Endothelial cell of umbilical vein (primary cell): ENCODE measurements around the gene ACTL7B. TPM values are rescaled to one million over a fixed set of nuclear protein-coding genes. Genes with fewer than 3 reads are reported as not detected.

Experiments used
- BruUV-seq: library from RNA; stranded (reverse); fragments of 400-500 nt; replicated peaks from 2 replicates; lab custom pipeline; 2021; lab: Mats Ljungman, UMichigan
- CTCF ChIA-PET: fragments of 300-600, 350-600 bp; sonication (Branson Sonifier 250); formaldehyde crosslinking; loops from one replicate; lab custom pipeline; 2021; ENCODE audit warnings: antibody characterized with exemption, inconsistent platforms; lab: Charles Lee
- POLR2A ChIA-PET: fragments of 300-600, 350-600 bp; sonication (Branson Sonifier 250); formaldehyde crosslinking; loops from one replicate; lab custom pipeline; 2021; ENCODE audit warnings: antibody characterized with exemption, inconsistent platforms; lab: Charles Lee
- DNase-seq: peaks from one replicate; pipeline ENCODE4 v3.0.0-alpha.2; 2011; ENCODE audit warnings: low read depth, low spot score
- FAIRE-seq: peaks from 2 replicates; lab custom pipeline; 2011; peaks lifted over from hg19 to GRCh38; lab: Jason Lieb, UNC
- H2AFZ ChIP-seq: 2 replicates; pipeline ENCODE4 v1.6.0; 2012; ENCODE audit warnings: low read depth, low read length, control low read depth, inconsistent platforms
- H3K27ac ChIP-seq: 2 replicates; pipeline ENCODE4 v1.5.1; 2011; ENCODE audit warnings: low read depth, mild to moderate bottlenecking, control low read depth, low read length, moderate library complexity; ENCODE audit not compliant: insufficient read depth
- H3K27me3 ChIP-seq, 2 experiments: 2 replicates each; pipeline versions ENCODE4 v1.6.0 to v1.6.1; 2011; ENCODE audit warnings: low read length in 2 of 2, mixed read lengths in 1 of 2; ENCODE audit not compliant: control insufficient read depth in 2 of 2, insufficient read depth in 2 of 2
- H3K36me3 ChIP-seq, 2 experiments: 2 replicates in 1 of 2; 3 replicates in 1 of 2; pipeline ENCODE4 v1.5.1; 2011; ENCODE audit warnings: low read length in 2 of 2, mild to moderate bottlenecking in 1 of 2, moderate library complexity in 1 of 2; ENCODE audit not compliant: control insufficient read depth in 2 of 2, insufficient read depth in 2 of 2; ENCODE audit errors: extremely low read depth in 1 of 2
- H3K4me1 ChIP-seq: 3 replicates; pipeline ENCODE4 v1.5.1; 2011; ENCODE audit warnings: mild to moderate bottlenecking, low read length; ENCODE audit not compliant: control insufficient read depth, insufficient read depth; ENCODE audit errors: extremely low read depth
- H3K4me2 ChIP-seq: 2 replicates; pipeline ENCODE4 v1.6.1; 2011; ENCODE audit warnings: low read length, control low read depth, mixed read lengths; ENCODE audit not compliant: insufficient read depth
- H3K4me3 ChIP-seq, 3 experiments: fragments of 200-600 bp in 1 of 3; sonication (generic), shearing (Covaris generic) in 1 of 3; replicated peaks in 1 of 3; 2 replicates each; pipeline ENCODE4 v1.5.1; 2011 to 2016; ENCODE audit warnings: control low read depth in 3 of 3, low read length in 3 of 3, mild to moderate bottlenecking in 2 of 3, inconsistent platforms in 1 of 3, low read depth in 1 of 3, moderate library complexity in 1 of 3; ENCODE audit not compliant: insufficient read depth in 1 of 3
- H3K79me2 ChIP-seq: 2 replicates; pipeline ENCODE4 v1.6.0; 2012; ENCODE audit warnings: low read length, inconsistent platforms; ENCODE audit not compliant: control insufficient read depth, insufficient read depth
- H3K9ac ChIP-seq: replicated peaks from 2 replicates; pipeline ENCODE3; 2011; ENCODE audit warnings: low read length, control low read depth; ENCODE audit not compliant: insufficient read depth; ENCODE audit errors: extremely low read depth
- H3K9me1 ChIP-seq: replicated peaks from 3 replicates; pipeline ENCODE4 v1.6.0; 2011; ENCODE audit warnings: mild to moderate bottlenecking, low read length; ENCODE audit not compliant: control insufficient read depth, insufficient read depth; ENCODE audit errors: extremely low read depth
- H3K9me3 ChIP-seq: replicated peaks from 2 replicates; pipeline ENCODE4 v1.5.1; 2012; ENCODE audit warnings: low read length, inconsistent platforms; ENCODE audit not compliant: control insufficient read depth, insufficient read depth
- H4K20me1 ChIP-seq: replicated peaks from 2 replicates; pipeline ENCODE3; 2011; ENCODE audit warnings: mild to moderate bottlenecking, low read length; ENCODE audit not compliant: control insufficient read depth, insufficient read depth; ENCODE audit errors: extremely low read depth
- CTCF ChIP-seq, 2 donors: IDR thresholded peaks; 1 replicate in 1 of 2; 2 replicates in 1 of 2; pipeline ENCODE4 v1.5.1; 2011; ENCODE audit warnings: low read length in 2 of 2, mild to moderate bottlenecking in 2 of 2, moderate library complexity in 2 of 2, control low read depth in 1 of 2, inconsistent platforms in 1 of 2, low read depth in 1 of 2; ENCODE audit not compliant: insufficient read depth in 1 of 2; ENCODE audit errors: extremely low read depth in 1 of 2
- FOS ChIP-seq: IDR thresholded peaks from 2 replicates; pipeline ENCODE4 v1.6.1; 2011; ENCODE audit warnings: mild to moderate bottlenecking, low read length, moderate library complexity, borderline replicate concordance; ENCODE audit not compliant: insufficient read depth
- GATA2 ChIP-seq: IDR thresholded peaks from 2 replicates; pipeline ENCODE4 v1.7.0; 2011; ENCODE audit warnings: low read depth, mild to moderate bottlenecking, moderate library complexity, mixed read lengths, low read length; ENCODE audit not compliant: insufficient read length, insufficient read depth
- MYC ChIP-seq: IDR thresholded peaks from one replicate; pipeline ENCODE4 v1.6.1; 2011; ENCODE audit warnings: mild to moderate bottlenecking, low read depth, low read length
- POLR2AphosphoS5 ChIP-seq: IDR thresholded peaks from 2 replicates; pipeline ENCODE4 v1.6.1; 2012; ENCODE audit warnings: low read depth, mild to moderate bottlenecking, control low read depth, low read length, moderate library complexity; ENCODE audit not compliant: insufficient read depth
- dilution Hi-C: fragments of 300-500 bp; cut with MboI; formaldehyde crosslinking; loops from one replicate; pipeline ENCODE4 v1.15.0; 2019; ENCODE audit warnings: low sequenced_read_pairs; ENCODE audit not compliant: extremely low pct_ligation_motif_present
- intact Hi-C: fragments of 100-400 bp; cut with micrococcal nuclease; formaldehyde crosslinking; loops from one replicate; pipeline ENCODE4 v1.10.0; 2022
- polyA plus RNA-seq, 4 experiments: library from polyadenylated mRNA; depleted of rRNA in 3 of 4; stranded (reverse) in 3 of 4; unstranded in 1 of 4; fragments of >200 nt; gene quantifications; 2 replicates each; pipeline versions ENCODE4 v1.2.1 to v1.2.3, GENCODE V29; 2011 to 2012; ENCODE audit warnings: missing spikeins in 1 of 4
- total RNA-seq: library from RNA; stranded (reverse); gene quantifications from 2 replicates; pipeline ENCODE4 v1.2.3, GENCODE V29; 2021

The ACTL7B gene
- total and polyA plus RNA-seq, 2 donors (not counting 3 experiments of a cell fraction or from before 2014, with no cell fraction given): not detected

GRCh38 chr9:108834959-108835665 is 20.7 kb downstream of the ACTL7B start:
- no peak for TF ChIP-seq CTCF (IDR thresholded peaks at IDR 0.05; ENCODE audit: extremely low read depth in 1 of 2, insufficient read depth in 1 of 2, low read depth in 1 of 2, low read length in 2 of 2)
- TF ChIP-seq MYC: no peak
- no peak for TF ChIP-seq GATA2
- Histone ChIP-seq H4K20me1 (no peaks in the 10 kb centered on the region), H3K4me3 (no peak overlapping the region), H3K36me3 (no peaks in the 10 kb centered on the region), H3K79me2 (no peaks in the 10 kb centered on the region), H3K27ac (no peak overlapping the region), H3K4me2 (no peak overlapping the region), H3K9ac (no peak overlapping the region), H3K27me3 (peaks cover 2% of the 10 kb centered on the region in 2 experiments), H3K9me3 (no peaks in the 10 kb centered on the region), H2AFZ (no peak overlapping the region), H3K4me1 (peaks cover 8% of the 10 kb centered on the region), H3K9me1 (no peaks in the 10 kb centered on the region)
- DNase-seq (peak; percentile 17), FAIRE-seq (no peak)
- intact Hi-C loops: no loop called here
- ChIA-PET CTCF (interaction anchor here (1.0 to 1.1 kb wide), 2 partner anchors 32 to 1410 kb away, joined by 3 read pairs; no protein-coding TSS in a partner anchor), POLR2A (no interaction called here)
- dilution Hi-C loops: no loop called here
- no TSS peak for BruUV-seq

- Histone ChIP-seq H3K9ac (no peak overlapping the region), H3K79me2 (no peaks in the 10 kb centered on the region), H3K4me3 (no peak overlapping the region), H4K20me1 (no peaks in the 10 kb centered on the region), H3K27ac (no peak overlapping the region), H3K36me3 (no peaks in the 10 kb centered on the region), H3K27me3 (peaks cover 2% of the 10 kb centered on the region in 2 experiments), H3K4me2 (no peak overlapping the region), H3K9me1 (no peaks in the 10 kb centered on the region), H3K9me3 (no peaks in the 10 kb centered on the region), H2AFZ (no peak overlapping the region), H3K4me1 (no peaks in the 10 kb centered on the region)
- no peak for FAIRE-seq
- dilution Hi-C loops: no loop called here
- TF ChIP-seq POLR2AphosphoS5: no peak
- no peak for TF ChIP-seq FOS
- no peak for TF ChIP-seq CTCF (IDR thresholded peaks at IDR 0.05; ENCODE audit: extremely low read depth in 1 of 2, insufficient read depth in 1 of 2, low read depth in 1 of 2, low read length in 2 of 2)
- intact Hi-C loops: no loop called here
- BruUV-seq: no TSS peak
- CTCF ChIA-PET: no interaction called here
- DNase-seq: no peak
- POLR2A ChIA-PET: no interaction called here
Observed at GRCh38 chr9:108832179-108832500, 23.6 kb downstream of the ACTL7B start.
